NCI-H82 (cell line): ENCODE results near the gene PRKAR1A.
"Not testable (repeated sequence)": the region's sequence is repeated elsewhere in the genome, so short reads cannot be mapped to it uniquely, and the experiment has no call there.

Experiments
- DNase-seq: peaks from one replicate; lab custom pipeline; 2025; lab: John Stamatoyannopoulos, UW

PRKAR1A gene

GRCh38 chr17:68579194-68579927 is 67.1 kb downstream of the PRKAR1A start:
- DNase-seq: no peak

- no peak for DNase-seq
Observed at GRCh38 chr17:68580236-68580770, 68.1 kb downstream of the PRKAR1A start.

- no peak for DNase-seq
Observed at GRCh38 chr17:68581863-68582645, 69.8 kb downstream of the PRKAR1A start.

GRCh38 chr17:68582867-68583266 is 70.6 kb downstream of the PRKAR1A start:
- not testable (repeated sequence) for DNase-seq

- DNase-seq: no peak
Observed at GRCh38 chr17:68584581-68585303, 72.5 kb downstream of the PRKAR1A start.

- DNase-seq: no peak
Observed at GRCh38 chr17:68585643-68586042, 73.4 kb downstream of the PRKAR1A start.

GRCh38 chr17:68587026-68587425 is 74.8 kb downstream of the PRKAR1A start:
- DNase-seq: no peak

GRCh38 chr17:68587847-68588246 is 75.6 kb downstream of the PRKAR1A start:
- DNase-seq: no peak

GRCh38 chr17:68588362-68588761 is 76.1 kb downstream of the PRKAR1A start:
- DNase-seq: no peak

GRCh38 chr17:68589086-68589485 is 76.9 kb downstream of the PRKAR1A start:
- DNase-seq: no peak

GRCh38 chr17:68591583-68591982 is 79.4 kb downstream of the PRKAR1A start:
- peak; percentile 19 for DNase-seq

- DNase-seq: no peak
Observed at GRCh38 chr17:68592009-68592408, 79.8 kb downstream of the PRKAR1A start.

GRCh38 chr17:68592682-68593641 is 80.7 kb downstream of the PRKAR1A start:
- peak; percentile 18 for DNase-seq

- peak; percentile 77 for DNase-seq
Observed at GRCh38 chr17:68594552-68594951, 82.3 kb downstream of the PRKAR1A start.

- no peak for DNase-seq
Observed at GRCh38 chr17:68595496-68595895, 83.3 kb downstream of the PRKAR1A start.

GRCh38 chr17:68595986-68596385 is 83.8 kb downstream of the PRKAR1A start:
- no peak for DNase-seq

GRCh38 chr17:68596411-68596945 is 84.2 kb downstream of the PRKAR1A start:
- no peak for DNase-seq

- no peak for DNase-seq
Observed at GRCh38 chr17:68598074-68598473, 85.8 kb downstream of the PRKAR1A start.

GRCh38 chr17:68598545-68598961 is 86.3 kb downstream of the PRKAR1A start:
- DNase-seq: no peak

GRCh38 chr17:68599091-68599490 is 86.9 kb downstream of the PRKAR1A start:
- no peak for DNase-seq

GRCh38 chr17:68599552-68600066 is 87.4 kb downstream of the PRKAR1A start:
- DNase-seq: no peak
